Keratinocyte (primary cell): ENCODE data around the gene EBNA1BP2. TPM values are rescaled to one million over a fixed set of nuclear protein-coding genes. Genes with fewer than 3 reads are reported as not detected.

Experiments used
- DNase-seq: peaks from one replicate; pipeline ENCODE4 v3.0.0-alpha.2; 2011; ENCODE audit warnings: low read depth, missing footprints, low spot score
- FAIRE-seq: peaks from 2 replicates; lab custom pipeline; 2011; peaks lifted over from hg19 to GRCh38; lab: Jason Lieb, UNC
- H2AFZ ChIP-seq: 2 replicates; pipeline ENCODE4 v1.6.0; 2012; ENCODE audit warnings: low read length, control low read depth, inconsistent platforms; ENCODE audit not compliant: control insufficient read depth
- H3K27ac ChIP-seq: 2 replicates; pipeline ENCODE4 v1.5.1; 2011; ENCODE audit warnings: low read length; ENCODE audit not compliant: control insufficient read depth, insufficient read depth
- H3K27me3 ChIP-seq: 3 replicates; pipeline ENCODE4 v1.6.0; 2011; ENCODE audit warnings: low read length; ENCODE audit not compliant: control insufficient read depth, insufficient read depth; ENCODE audit errors: extremely low read depth
- H3K36me3 ChIP-seq, 2 experiments: 2 replicates in 1 of 2; 3 replicates in 1 of 2; pipeline ENCODE4 v1.5.1; 2011; ENCODE audit warnings: low read length in 2 of 2, mild to moderate bottlenecking in 1 of 2; ENCODE audit not compliant: control insufficient read depth in 2 of 2, insufficient read depth in 2 of 2; ENCODE audit errors: extremely low read depth in 1 of 2
- H3K4me1 ChIP-seq: 3 replicates; pipeline ENCODE4 v1.5.1; 2011; ENCODE audit warnings: low read length; ENCODE audit not compliant: control insufficient read depth, insufficient read depth; ENCODE audit errors: extremely low read depth
- H3K4me2 ChIP-seq: 3 replicates; pipeline ENCODE4 v1.6.0; 2011; ENCODE audit warnings: low read depth, low read length; ENCODE audit not compliant: control insufficient read depth, insufficient read depth; ENCODE audit errors: extremely low read depth
- H3K4me3 ChIP-seq, 3 experiments: fragments of 200-600 bp in 1 of 3; sonication (generic) in 1 of 3; 2 replicates in 2 of 3; 3 replicates in 1 of 3; pipeline ENCODE4 v1.5.1; 2011 to 2016; ENCODE audit warnings: low read length in 3 of 3, mild to moderate bottlenecking in 3 of 3, control low read depth in 2 of 3, inconsistent platforms in 1 of 3, low read depth in 1 of 3, mixed read lengths in 1 of 3, mixed run types in 1 of 3, moderate library complexity in 1 of 3; ENCODE audit not compliant: control insufficient read depth in 2 of 3, insufficient read depth in 2 of 3; ENCODE audit errors: extremely low read depth in 1 of 3
- H3K79me2 ChIP-seq: 2 replicates; pipeline ENCODE4 v1.6.0; 2012; ENCODE audit warnings: low read length; ENCODE audit not compliant: control insufficient read depth, insufficient read depth
- H3K9ac ChIP-seq: 3 replicates; pipeline ENCODE4 v1.6.0; 2011; ENCODE audit warnings: low read length; ENCODE audit not compliant: control insufficient read depth, insufficient read depth; ENCODE audit errors: extremely low read depth
- H3K9me1 ChIP-seq: 3 replicates; pipeline ENCODE4 v1.6.0; 2011; ENCODE audit warnings: low read length; ENCODE audit not compliant: control insufficient read depth, insufficient read depth; ENCODE audit errors: extremely low read depth
- H3K9me3 ChIP-seq: 2 replicates; pipeline ENCODE4 v1.5.1; 2012; ENCODE audit warnings: low read depth, low read length; ENCODE audit not compliant: control insufficient read depth
- H4K20me1 ChIP-seq: 3 replicates; pipeline ENCODE4 v1.6.0; 2011; ENCODE audit warnings: low read length; ENCODE audit not compliant: control insufficient read depth, insufficient read depth; ENCODE audit errors: extremely low read depth
- EZH2 ChIP-seq: IDR thresholded peaks from one replicate; pipeline ENCODE4 v1.6.1; 2012; ENCODE audit warnings: inconsistent platforms, mild to moderate bottlenecking, low read length, moderate library complexity
- dilution Hi-C: fragments of 300-500 bp; cut with MboI; formaldehyde crosslinking; loops from one replicate; pipeline ENCODE4 v1.7.0; 2020; ENCODE audit warnings: low sequenced_read_pairs; ENCODE audit not compliant: extremely low pct_ligation_motif_present
- polyA plus RNA-seq, 5 experiments: library from polyadenylated mRNA; depleted of rRNA in 3 of 5; stranded (reverse) in 3 of 5; stranded (forward) in 1 of 5; unstranded in 1 of 5; fragments of >200 nt; gene quantifications; 1 replicate in 1 of 5; 2 replicates in 3 of 5; 3 replicates in 1 of 5; pipeline versions ENCODE4 v1.2.1 to v1.2.3, GENCODE V29; 2011 to 2012; ENCODE audit warnings: missing spikeins in 2 of 5, low read depth in 1 of 5, low replicate concordance in 1 of 5
- TF ChIP-seq, protein P1 (sequence below), 3 experiments: IDR thresholded peaks in 1 of 3; conservative IDR thresholded peaks in 1 of 3; optimal IDR thresholded peaks in 1 of 3; 2 replicates in 2 of 3; 3 replicates in 1 of 3; pipeline versions ENCODE3 to v1.5.1; 2011; ENCODE audit warnings: low read length in 3 of 3, mild to moderate bottlenecking in 3 of 3, moderate library complexity in 2 of 3, control low read depth in 1 of 3, inconsistent platforms in 1 of 3; ENCODE audit not compliant: insufficient read depth in 2 of 3; ENCODE audit errors: extremely low read depth in 1 of 3

Gene EBNA1BP2
- polyA plus RNA-seq, 1 donor (not counting 4 experiments of a cell fraction or from before 2014, with no cell fraction given), result 122 TPM

GRCh38 chr1:43207229-43207853 is 35.3 kb upstream of the EBNA1BP2 start:
- H3K79me2 ChIP-seq, result no peaks in the 10 kb centered on the region
- H3K9me3 ChIP-seq, result no peaks in the 10 kb centered on the region
- DNase-seq, result peak; percentile 32
- no peaks in the 10 kb centered on the region for H3K9me1 ChIP-seq
- no peak for FAIRE-seq
- peak overlapping the region in 2 of 3 experiments; percentile 43 to 58 for H3K4me3 ChIP-seq
- H2AFZ ChIP-seq, result peak overlapping the region; percentile 93
- dilution Hi-C loops, result no loop called here
- no peaks in the 10 kb centered on the region for H4K20me1 ChIP-seq
- peak overlapping the region; percentile 48 for H3K9ac ChIP-seq
- H3K36me3 ChIP-seq, result no peaks in the 10 kb centered on the region
- H3K27ac ChIP-seq, result peak overlapping the region; percentile 91
- no peaks in the 10 kb centered on the region for H3K27me3 ChIP-seq
- peak overlapping the region; percentile 85 for H3K4me2 ChIP-seq
- H3K4me1 ChIP-seq, result peaks cover 31% of the 10 kb centered on the region
- TF ChIP-seq, protein P1, sequence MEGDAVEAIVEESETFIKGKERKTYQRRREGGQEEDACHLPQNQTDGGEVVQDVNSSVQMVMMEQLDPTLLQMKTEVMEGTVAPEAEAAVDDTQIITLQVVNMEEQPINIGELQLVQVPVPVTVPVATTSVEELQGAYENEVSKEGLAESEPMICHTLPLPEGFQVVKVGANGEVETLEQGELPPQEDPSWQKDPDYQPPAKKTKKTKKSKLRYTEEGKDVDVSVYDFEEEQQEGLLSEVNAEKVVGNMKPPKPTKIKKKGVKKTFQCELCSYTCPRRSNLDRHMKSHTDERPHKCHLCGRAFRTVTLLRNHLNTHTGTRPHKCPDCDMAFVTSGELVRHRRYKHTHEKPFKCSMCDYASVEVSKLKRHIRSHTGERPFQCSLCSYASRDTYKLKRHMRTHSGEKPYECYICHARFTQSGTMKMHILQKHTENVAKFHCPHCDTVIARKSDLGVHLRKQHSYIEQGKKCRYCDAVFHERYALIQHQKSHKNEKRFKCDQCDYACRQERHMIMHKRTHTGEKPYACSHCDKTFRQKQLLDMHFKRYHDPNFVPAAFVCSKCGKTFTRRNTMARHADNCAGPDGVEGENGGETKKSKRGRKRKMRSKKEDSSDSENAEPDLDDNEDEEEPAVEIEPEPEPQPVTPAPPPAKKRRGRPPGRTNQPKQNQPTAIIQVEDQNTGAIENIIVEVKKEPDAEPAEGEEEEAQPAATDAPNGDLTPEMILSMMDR (optimal IDR thresholded peaks at IDR 0.05 in 1 of 3, IDR thresholded peaks at IDR 0.05 in 1 of 3, conservative IDR thresholded peaks at IDR 0.05 in 1 of 3; ENCODE audit: extremely low read depth in 1 of 3, insufficient read depth in 2 of 3, low read length in 3 of 3), result no peak
- TF ChIP-seq EZH2, result no peak

DNA sequence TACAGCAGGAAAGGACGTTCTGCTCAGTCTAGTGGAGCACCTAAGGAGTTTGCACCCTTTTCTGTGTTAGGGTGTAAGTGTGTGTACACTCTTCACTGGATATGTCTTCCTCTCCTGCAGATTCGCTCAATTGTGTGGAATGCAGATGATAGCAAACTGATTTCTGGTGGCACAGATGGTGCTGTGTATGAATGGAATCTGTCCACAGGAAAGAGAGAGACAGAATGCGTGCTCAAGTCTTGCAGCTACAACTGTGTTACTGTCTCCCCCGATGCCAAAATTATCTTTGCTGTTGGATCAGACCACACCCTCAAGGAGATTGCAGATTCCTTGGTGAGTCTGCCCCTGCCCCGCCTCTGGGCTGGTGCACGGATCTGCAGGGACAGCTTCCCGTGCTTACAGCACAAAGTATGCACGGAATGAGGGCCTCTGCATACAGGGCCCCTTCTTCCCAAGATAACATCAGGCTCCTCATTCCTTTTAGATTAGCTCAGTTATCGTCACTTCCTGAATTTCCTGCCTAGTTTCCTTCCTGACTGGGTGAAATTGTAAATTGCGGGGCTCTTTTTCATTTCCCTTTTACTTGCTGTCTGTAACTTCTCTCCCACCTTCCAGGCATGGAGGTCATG is 34.6 kb upstream of the EBNA1BP2 start:
- peak overlapping the region; percentile 93 for H2AFZ ChIP-seq
- no peaks in the 10 kb centered on the region for H3K36me3 ChIP-seq
- peak; percentile 97 for FAIRE-seq
- peaks cover 31% of the 10 kb centered on the region for H3K4me1 ChIP-seq
- peak; percentile 92 for DNase-seq
- no peaks in the 10 kb centered on the region for H4K20me1 ChIP-seq
- peak overlapping the region; percentile 85 for H3K4me2 ChIP-seq
- no peak for TF ChIP-seq EZH2
- TF ChIP-seq, protein P1 (optimal IDR thresholded peaks at IDR 0.05 in 1 of 3, IDR thresholded peaks at IDR 0.05 in 1 of 3, conservative IDR thresholded peaks at IDR 0.05 in 1 of 3; ENCODE audit: extremely low read depth in 1 of 3, insufficient read depth in 2 of 3, low read length in 3 of 3), result no peak
- dilution Hi-C loops, result no loop called here
- peak overlapping the region; percentile 48 for H3K9ac ChIP-seq
- no peaks in the 10 kb centered on the region for H3K27me3 ChIP-seq
- H3K4me3 ChIP-seq, result peak overlapping the region in 2 of 3 experiments; percentile 43 to 58
- no peaks in the 10 kb centered on the region for H3K9me1 ChIP-seq
- H3K27ac ChIP-seq, result peak overlapping the region; percentile 91
- no peaks in the 10 kb centered on the region for H3K79me2 ChIP-seq
- no peaks in the 10 kb centered on the region for H3K9me3 ChIP-seq
